Measurements from ENCODE around the gene USE1. TPM values are rescaled to one million over a fixed set of nuclear protein-coding genes. Genes with fewer than 3 reads are reported as not detected.

USE1 gene
- total RNA-seq, 1 experiment from 2014 or later, result 27.5 TPM

DNA sequence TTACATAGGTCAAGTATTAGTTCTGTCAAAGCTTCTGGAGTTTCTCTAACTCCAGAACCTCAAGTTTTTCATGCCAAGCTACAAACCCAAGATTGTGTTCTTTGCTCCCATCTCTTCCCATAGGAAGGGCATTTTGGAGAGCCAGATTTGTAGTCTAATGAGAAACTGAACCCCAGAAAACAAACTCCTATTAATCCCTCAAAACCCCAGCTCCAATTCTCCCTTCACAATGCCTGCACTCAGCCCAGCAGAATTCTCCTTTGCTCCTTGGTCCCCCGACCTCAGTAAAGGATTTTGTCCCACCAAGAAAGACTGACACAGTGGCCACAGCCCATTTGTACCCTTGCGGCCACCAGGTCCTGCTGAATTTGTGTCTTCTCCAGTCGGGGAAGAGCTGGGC, 41.0 kb downstream of the USE1 start:
- H3K79me2 ChIP-seq (ENCODE audit: insufficient read depth, low read length), result no peaks in the 10 kb centered on the region
- no peak overlapping the region for H2AFZ ChIP-seq (ENCODE audit: low read depth, low read length, poor library complexity, severe bottlenecking)
- H3K4me3 ChIP-seq (replicated peaks in 1 of 2; ENCODE audit: low read depth in 1 of 2, low read length in 2 of 2), result no peak overlapping the region
- ChIA-PET RAD21 (ENCODE audit: low non-redundant PET in 1 of 2, low total read pairs in 2 of 2, uncharacterized antibody in 2 of 2, unreplicated experiment in 2 of 2) (no interaction called here), CTCF (no interaction called here), POLR2A (no interaction called here)
- TF ChIP-seq ZNF274 (IDR thresholded peaks at IDR 0.05; ENCODE audit: low read depth, low read length), result no peak
- H3K27ac ChIP-seq (ENCODE audit: low read depth, low read length), result no peak overlapping the region
- no peak overlapping the region for H3K4me2 ChIP-seq (ENCODE audit: low read length)
- no TSS peak for BruUV-seq (replicated peaks)
- no peak overlapping the region for H3K9ac ChIP-seq (ENCODE audit: low read length)
- H3K9me2 ChIP-seq (ENCODE audit: insufficient read depth), result no peaks in the 10 kb centered on the region
- DNase-seq (ENCODE audit: low read depth, low spot score), result no peak
- no peaks in the 10 kb centered on the region for H3K27me3 ChIP-seq (ENCODE audit: insufficient read depth, low read length)
- H3K9me3 ChIP-seq (ENCODE audit: control insufficient read depth in 1 of 2, insufficient read depth in 1 of 2, low read depth in 1 of 2, low read length in 2 of 2), result no peaks in the 10 kb centered on the region
- H3K36me3 ChIP-seq (ENCODE audit: control insufficient read depth in 1 of 2, insufficient read depth in 2 of 2, low read length in 2 of 2), result no peaks in the 10 kb centered on the region
- no peaks in the 10 kb centered on the region for H4K20me1 ChIP-seq (ENCODE audit: insufficient read depth)
- intact Hi-C loops (cut with micrococcal nuclease), result no loop called here
- ATAC-seq, result no peak
- peaks cover 0 to 12% of the 10 kb centered on the region in 2 experiments; a peak in 3 of 4 replicates for H3K4me1 ChIP-seq (ENCODE audit: control insufficient read depth in 1 of 2, insufficient read depth in 2 of 2, low read length in 2 of 2)

DNA sequence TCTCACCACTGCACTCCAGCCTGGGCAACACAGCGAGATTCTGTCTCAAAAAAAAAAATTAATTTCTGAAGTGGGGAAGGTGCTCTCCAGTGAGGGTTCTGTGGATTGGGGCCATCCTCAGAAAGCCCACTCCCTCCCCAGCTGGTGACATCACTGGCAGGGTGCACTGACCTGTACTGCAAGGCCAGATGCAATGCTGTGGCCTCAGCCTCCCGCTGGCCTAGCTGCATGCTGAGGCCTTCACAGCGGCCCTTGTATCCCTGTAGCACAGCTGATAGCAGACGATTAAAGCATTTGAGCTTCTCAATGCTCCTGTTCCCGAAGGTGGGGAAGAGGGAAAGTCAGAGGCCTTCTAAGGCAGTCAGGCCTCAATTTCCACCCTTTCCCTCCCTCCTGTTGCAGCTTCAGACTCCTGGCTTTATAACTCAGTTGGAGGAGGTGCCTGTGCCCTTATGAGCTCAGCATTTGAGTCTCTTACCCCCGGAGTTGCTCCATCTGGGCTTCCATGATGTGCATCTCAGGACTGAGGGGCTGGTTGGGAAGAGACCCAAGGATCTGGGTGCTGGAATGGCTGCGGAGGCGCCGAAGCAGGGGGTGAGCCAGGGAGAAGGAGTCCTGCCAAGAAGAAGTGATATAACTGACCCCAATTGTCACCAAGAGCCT, 44.1 kb downstream of the USE1 start:
- Histone ChIP-seq H4K20me1 (ENCODE audit: insufficient read depth) (no peaks in the 10 kb centered on the region), H3K9me2 (ENCODE audit: insufficient read depth) (no peaks in the 10 kb centered on the region), H3K79me2 (ENCODE audit: insufficient read depth, low read length) (no peaks in the 10 kb centered on the region), H3K9me3 (ENCODE audit: control insufficient read depth in 1 of 2, insufficient read depth in 1 of 2, low read depth in 1 of 2, low read length in 2 of 2) (no peaks in the 10 kb centered on the region), H3K4me3 (replicated peaks in 1 of 2; ENCODE audit: low read depth in 1 of 2, low read length in 2 of 2) (no peak overlapping the region), H3K36me3 (ENCODE audit: control insufficient read depth in 1 of 2, insufficient read depth in 2 of 2, low read length in 2 of 2) (no peaks in the 10 kb centered on the region), H3K4me1 (ENCODE audit: control insufficient read depth in 1 of 2, insufficient read depth in 2 of 2, low read length in 2 of 2) (peaks cover 0 to 13% of the 10 kb centered on the region in 2 experiments; a peak in 3 of 4 replicates), H3K27me3 (ENCODE audit: insufficient read depth, low read length) (no peaks in the 10 kb centered on the region), H2AFZ (ENCODE audit: low read depth, low read length, poor library complexity, severe bottlenecking) (no peak overlapping the region), H3K9ac (ENCODE audit: low read length) (no peak overlapping the region), H3K27ac (ENCODE audit: low read depth, low read length) (no peak overlapping the region), H3K4me2 (ENCODE audit: low read length) (no peak overlapping the region)
- intact Hi-C loops (cut with micrococcal nuclease), result no loop called here
- ChIA-PET POLR2A (interaction anchor here (0.7 to 1.1 kb wide), 2 partner anchors 10 to 24 kb away, joined by 3 read pairs; no protein-coding TSS in a partner anchor), CTCF (interaction anchor here (0.8 kb wide), 2 partner anchors 22 to 46 kb away, joined by 3 to 4 read pairs; no protein-coding TSS in a partner anchor), RAD21 (ENCODE audit: low non-redundant PET in 1 of 2, low total read pairs in 2 of 2, uncharacterized antibody in 2 of 2, unreplicated experiment in 2 of 2) (no interaction called here)
- TF ChIP-seq YY1 (IDR thresholded peaks at IDR 0.05; ENCODE audit: extremely low read depth, insufficient replicate concordance, low read depth, low read length) (no peak), SP1 (IDR thresholded peaks at IDR 0.05; ENCODE audit: low read depth) (no peak), ATF3 (IDR thresholded peaks at IDR 0.05) (no peak), ELF1 (IDR thresholded peaks at IDR 0.05; ENCODE audit: borderline replicate concordance, low read depth) (no peak), POLR2AphosphoS5 (IDR thresholded peaks at IDR 0.05; ENCODE audit: low read depth, low read length) (no peak), SIN3A (IDR thresholded peaks at IDR 0.05; ENCODE audit: low read depth) (no peak), JUND (IDR thresholded peaks at IDR 0.05) (no peak), REST (IDR thresholded peaks at IDR 0.05; ENCODE audit: low read depth) (no peak), RAD21 (IDR thresholded peaks at IDR 0.05; ENCODE audit: low read depth) (no peak), POLR2A (IDR thresholded peaks at IDR 0.05; ENCODE audit: borderline replicate concordance, extremely low read depth, insufficient read depth, insufficient read length) (no peak), ZBTB33 (IDR thresholded peaks at IDR 0.05; ENCODE audit: extremely low read depth, insufficient replicate concordance, low read length) (no peak)
- TF ChIP-seq, protein P1, sequence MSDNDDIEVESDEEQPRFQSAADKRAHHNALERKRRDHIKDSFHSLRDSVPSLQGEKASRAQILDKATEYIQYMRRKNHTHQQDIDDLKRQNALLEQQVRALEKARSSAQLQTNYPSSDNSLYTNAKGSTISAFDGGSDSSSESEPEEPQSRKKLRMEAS (IDR thresholded peaks at IDR 0.05), result no peak
- no peak for DNase-seq (ENCODE audit: low read depth, low spot score)
- ATAC-seq, result no peak
- no TSS peak for BruUV-seq (replicated peaks)

All from HCT116 (cell line).